Chondrocyte (in vitro differentiated cells): ENCODE results near the gene DOK3. TPM values are rescaled to one million over a fixed set of nuclear protein-coding genes. Genes with fewer than 3 reads are reported as not detected.

Experiments
- DNase-seq: peaks from one replicate; pipeline ENCODE4 v3.0.0; 2021; ENCODE audit warnings: mixed read lengths, low spot score
- H3K27ac Mint-ChIP-seq: one replicate; pipeline ENCODE4 v1.8.0; 2021; ENCODE audit warnings: mild to moderate bottlenecking, moderate library complexity, mixed read lengths; ENCODE audit not compliant: unreplicated experiment
- H3K27me3 Mint-ChIP-seq: 2 replicates; pipeline ENCODE4 v1.8.0; 2021; ENCODE audit warnings: low read depth, mixed read lengths
- H3K36me3 Mint-ChIP-seq: 2 replicates; pipeline ENCODE4 v1.8.0; 2021; ENCODE audit warnings: low read depth, mixed read lengths
- H3K4me1 Mint-ChIP-seq: 2 replicates; pipeline ENCODE4 v1.8.0; 2021; ENCODE audit warnings: low read depth, mild to moderate bottlenecking, mixed read lengths
- H3K4me3 Mint-ChIP-seq: one replicate; pipeline ENCODE4 v1.8.0; 2021; ENCODE audit warnings: mild to moderate bottlenecking, moderate library complexity, mixed read lengths; ENCODE audit not compliant: unreplicated experiment
- H3K9me3 Mint-ChIP-seq: 2 replicates; pipeline ENCODE4 v1.8.0; 2021; ENCODE audit warnings: low read depth, mixed read lengths
- CTCF ChIP-seq: fragments of 200-600 bp; sonication (generic); IDR thresholded peaks from 2 replicates; pipeline ENCODE4 v1.5.0; 2021; ENCODE audit warnings: antibody characterized with exemption, mild to moderate bottlenecking, moderate library complexity
- total RNA-seq: library from RNA; stranded (reverse); gene quantifications from 3 replicates; pipeline ENCODE4 v1.2.1, GENCODE V29; 2021

DOK3 gene
- total RNA-seq, 1 donor from 2014 or later: 7.5 TPM

- no peak for TF ChIP-seq CTCF
- Mint-ChIP-seq H3K27me3 (no peaks in the 10 kb centered on the region), H3K36me3 (peaks cover 23% of the 10 kb centered on the region), H3K4me1 (peaks cover 34% of the 10 kb centered on the region), H3K4me3 (peak overlapping the region; percentile 90), H3K9me3 (no peaks in the 10 kb centered on the region), H3K27ac (no peak overlapping the region)
- DNase-seq: no peak
Measured at GRCh38 chr5:177514541-177514940, 4.9 kb upstream of the DOK3 start.

- no peak overlapping the region for H3K27ac Mint-ChIP-seq
- H3K36me3 Mint-ChIP-seq: peaks cover 22% of the 10 kb centered on the region
- no peaks in the 10 kb centered on the region for H3K9me3 Mint-ChIP-seq
- DNase-seq: no peak
- no peaks in the 10 kb centered on the region for H3K27me3 Mint-ChIP-seq
- TF ChIP-seq CTCF: no peak
- peaks cover 26% of the 10 kb centered on the region for H3K4me1 Mint-ChIP-seq
- H3K4me3 Mint-ChIP-seq: no peak overlapping the region
Measured at GRCh38 chr5:177513500-177513899, 3.9 kb upstream of the DOK3 start.

DNA sequence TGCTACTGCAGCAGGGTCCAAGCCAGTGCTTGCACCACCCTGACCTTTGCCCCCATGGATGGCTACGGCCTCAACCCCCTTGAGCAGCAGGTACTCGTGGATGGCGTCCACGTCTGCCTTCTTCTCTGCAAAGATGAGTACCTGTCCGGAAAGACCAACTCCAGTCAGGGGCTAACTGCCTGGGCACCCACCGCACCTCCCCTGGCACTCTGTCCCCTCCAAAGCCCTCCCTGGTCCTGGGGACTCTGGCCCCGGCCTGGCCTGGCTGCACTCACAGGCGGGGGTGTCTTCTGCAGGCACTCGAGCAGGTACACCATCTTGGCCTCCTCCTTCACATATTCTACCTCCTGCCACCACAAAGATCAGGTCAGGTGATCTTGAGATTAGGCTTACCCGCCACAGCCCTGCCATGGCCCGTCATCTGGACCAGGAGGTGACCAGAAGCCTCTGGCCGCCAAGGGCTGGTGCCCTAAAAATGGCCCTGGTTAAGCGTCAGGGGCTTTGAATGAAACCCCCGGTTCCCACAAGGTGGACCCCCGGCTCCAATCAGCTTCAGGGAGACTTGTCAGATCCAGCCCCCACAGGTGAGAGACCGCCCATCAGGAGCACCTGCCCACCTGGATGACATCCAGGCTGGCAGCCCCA lies 3.2 kb upstream of the DOK3 start:
- DNase-seq: no peak
- Mint-ChIP-seq H3K4me3 (no peak overlapping the region), H3K4me1 (peaks cover 26% of the 10 kb centered on the region), H3K36me3 (peaks cover 23% of the 10 kb centered on the region), H3K27ac (no peak overlapping the region), H3K27me3 (no peaks in the 10 kb centered on the region), H3K9me3 (no peaks in the 10 kb centered on the region)
- TF ChIP-seq CTCF: no peak

DNA sequence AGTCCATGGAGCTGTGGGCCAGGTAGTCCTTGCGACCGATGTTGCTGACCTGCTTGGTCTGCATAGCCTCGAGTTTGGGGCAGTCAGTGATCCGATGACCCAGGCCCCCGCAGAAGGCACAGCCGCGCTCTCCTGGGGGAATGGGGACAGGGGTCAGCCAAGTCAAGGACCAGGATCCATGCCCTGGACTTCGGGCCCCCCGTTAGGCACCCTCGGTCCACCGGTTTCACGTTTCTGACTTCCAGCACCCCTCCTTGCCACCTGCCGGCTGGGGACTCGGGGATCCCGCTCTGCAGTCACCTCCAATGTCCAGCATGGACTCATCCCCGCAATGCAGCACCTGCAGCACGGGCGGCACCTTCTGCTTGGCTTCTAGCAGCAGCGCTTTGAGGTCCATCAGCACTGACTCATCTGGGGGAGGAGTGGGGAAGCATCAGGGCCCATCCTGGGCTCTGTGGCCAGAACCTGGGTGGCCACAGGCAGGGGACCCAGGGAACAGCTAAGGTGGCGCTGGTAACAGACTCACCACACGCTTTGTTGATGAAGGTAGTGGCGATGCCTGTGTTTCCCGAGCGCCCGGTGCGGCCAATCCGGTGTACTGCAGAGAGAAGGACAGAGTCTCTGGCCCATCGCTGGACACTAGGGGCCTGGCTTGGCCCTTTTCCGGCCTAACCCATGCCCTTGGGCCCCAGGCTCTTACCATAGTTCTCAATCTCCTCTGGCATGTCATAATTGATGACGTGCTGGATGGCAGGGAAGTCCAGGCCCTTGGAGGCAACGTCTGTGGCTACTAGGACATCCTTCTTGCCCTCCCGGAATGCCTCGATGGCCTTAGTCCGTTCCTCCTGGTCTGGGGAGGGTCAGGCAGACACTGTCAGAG lies 2.4 kb upstream of the DOK3 start:
- Mint-ChIP-seq H3K27ac (no peak overlapping the region), H3K4me3 (no peak overlapping the region), H3K36me3 (peaks cover 27% of the 10 kb centered on the region), H3K4me1 (peaks cover 22% of the 10 kb centered on the region), H3K9me3 (no peaks in the 10 kb centered on the region), H3K27me3 (no peaks in the 10 kb centered on the region)
- peak; percentile 88 for DNase-seq
- TF ChIP-seq CTCF: no peak

DNA sequence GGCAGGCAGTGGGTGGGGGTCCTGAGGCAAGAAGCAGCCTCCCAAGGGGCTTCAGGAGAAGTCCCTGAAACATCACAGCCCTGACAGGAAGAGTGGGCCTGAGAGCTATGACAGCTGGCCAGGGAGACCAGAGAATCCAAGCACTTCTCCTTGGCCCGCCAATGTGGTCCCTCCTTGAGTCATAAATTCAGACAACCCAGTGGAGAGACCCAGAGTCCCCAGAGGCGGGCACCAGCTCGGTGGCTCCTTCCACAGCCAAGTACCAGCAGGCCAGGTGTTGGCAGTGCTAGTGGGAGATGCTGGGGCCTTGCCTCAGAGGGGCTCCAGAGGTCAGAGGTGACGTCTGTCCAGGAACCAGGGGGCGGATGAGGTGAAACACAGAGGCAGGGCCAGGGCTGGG lies 1.6 kb upstream of the DOK3 start:
- no peak for DNase-seq
- Mint-ChIP-seq H3K4me1 (peaks cover 15% of the 10 kb centered on the region), H3K9me3 (no peaks in the 10 kb centered on the region), H3K27me3 (no peaks in the 10 kb centered on the region), H3K36me3 (peaks cover 26% of the 10 kb centered on the region), H3K4me3 (no peak overlapping the region), H3K27ac (peak overlapping the region; percentile 22)
- TF ChIP-seq CTCF: no peak
